Liver (tissue), 2 donors: ENCODE results near the gene BAZ2A.

Experiments
- CTCF ChIP-seq: fragments of 150-350 bp; IDR thresholded peaks from 2 replicates; pipeline ENCODE4 v1.5.1; 2017; ENCODE audit warnings: improper control_type of control experiment, low read depth, low read length; ENCODE audit not compliant: missing input control
- MAX ChIP-seq: IDR thresholded peaks from 2 replicates; pipeline ENCODE4 v1.6.1; 2016; ENCODE audit warnings: antibody characterized with exemption
- REST ChIP-seq: IDR thresholded peaks from 2 replicates; pipeline ENCODE4 v1.6.1; 2016; ENCODE audit warnings: antibody characterized with exemption, mild to moderate bottlenecking
- donor health status: healthy.

- TF ChIP-seq REST (no peak), CTCF (no peak), MAX (no peak)
Measured at GRCh38 chr12:56671608-56672007, 41.5 kb upstream of the BAZ2A start.
